Astrocyte (in vitro differentiated cells and primary cell): ENCODE measurements around the gene TRERF1. TPM values are rescaled to one million over a fixed set of nuclear protein-coding genes. Genes with fewer than 3 reads are reported as not detected.

Experiments used
- DNase-seq: peaks from one replicate; pipeline ENCODE4 v3.0.0-alpha.2; 2010; ENCODE audit warnings: low read depth
- FAIRE-seq: peaks from 2 replicates; lab custom pipeline; 2011; peaks lifted over from hg19 to GRCh38; lab: Jason Lieb, UNC
- H2AFZ ChIP-seq: 2 replicates; pipeline ENCODE4 v1.6.0; 2012; ENCODE audit warnings: low read depth, low read length, inconsistent platforms
- H3K27ac ChIP-seq: 2 replicates; pipeline ENCODE4 v1.5.1; 2011; ENCODE audit warnings: low read depth, low read length, inconsistent platforms
- H3K27me3 ChIP-seq: 2 replicates; pipeline ENCODE4 v1.6.0; 2011; ENCODE audit warnings: low read length, inconsistent platforms; ENCODE audit not compliant: insufficient read depth
- H3K36me3 ChIP-seq: 2 replicates; pipeline ENCODE4 v1.5.1; 2011; ENCODE audit warnings: low read length, inconsistent platforms; ENCODE audit not compliant: insufficient read depth
- H3K4me1 ChIP-seq: 2 replicates; pipeline ENCODE4 v1.5.1; 2011; ENCODE audit warnings: low read length, inconsistent platforms; ENCODE audit not compliant: insufficient read depth
- H3K4me2 ChIP-seq: 2 replicates; pipeline ENCODE4 v1.6.0; 2012; ENCODE audit warnings: low read length, inconsistent platforms
- H3K4me3 ChIP-seq: 2 replicates; pipeline ENCODE4 v1.5.1; 2011; ENCODE audit warnings: low read depth, mild to moderate bottlenecking, low read length, inconsistent platforms; ENCODE audit not compliant: insufficient read depth
- H3K79me2 ChIP-seq: 2 replicates; pipeline ENCODE4 v1.6.0; 2012; ENCODE audit warnings: mild to moderate bottlenecking, low read length, inconsistent platforms; ENCODE audit not compliant: insufficient read depth
- H3K9ac ChIP-seq: 2 replicates; pipeline ENCODE4 v1.6.0; 2012; ENCODE audit warnings: mild to moderate bottlenecking, low read length, inconsistent platforms
- H3K9me3 ChIP-seq: 2 replicates; pipeline ENCODE4 v1.5.1; 2012; ENCODE audit warnings: low read depth, mild to moderate bottlenecking, low read length, inconsistent platforms; ENCODE audit not compliant: insufficient read depth
- H4K20me1 ChIP-seq: 2 replicates; pipeline ENCODE4 v1.6.0; 2012; ENCODE audit warnings: low read length, inconsistent platforms; ENCODE audit not compliant: insufficient read depth
- H3K27ac Mint-ChIP-seq: one replicate; pipeline ENCODE4 v1.8.0; 2021; ENCODE audit warnings: mild to moderate bottlenecking, mixed read lengths; ENCODE audit not compliant: unreplicated experiment
- H3K27me3 Mint-ChIP-seq: one replicate; pipeline ENCODE4 v1.8.0; 2021; ENCODE audit warnings: low read depth, mixed read lengths; ENCODE audit not compliant: unreplicated experiment
- H3K36me3 Mint-ChIP-seq: one replicate; pipeline ENCODE4 v1.8.0; 2021; ENCODE audit warnings: low read depth, mixed read lengths; ENCODE audit not compliant: unreplicated experiment
- H3K4me1 Mint-ChIP-seq: one replicate; pipeline ENCODE4 v1.8.0; 2021; ENCODE audit warnings: low read depth, mixed read lengths; ENCODE audit not compliant: unreplicated experiment
- H3K4me3 Mint-ChIP-seq: one replicate; pipeline ENCODE4 v1.8.0; 2021; ENCODE audit warnings: mild to moderate bottlenecking, moderate library complexity, mixed read lengths; ENCODE audit not compliant: unreplicated experiment
- H3K9me3 Mint-ChIP-seq: one replicate; pipeline ENCODE4 v1.8.0; 2021; ENCODE audit warnings: mild to moderate bottlenecking, mixed read lengths; ENCODE audit not compliant: unreplicated experiment
- EZH2 ChIP-seq: IDR thresholded peaks from 2 replicates; pipeline ENCODE4 v1.6.1; 2012; ENCODE audit warnings: mild to moderate bottlenecking, low read length, inconsistent platforms; ENCODE audit not compliant: insufficient read depth
- total RNA-seq: library from RNA; stranded (reverse); gene quantifications from 2 replicates; pipeline ENCODE4 v1.2.1, GENCODE V29; 2021
- TF ChIP-seq, protein P1 (sequence below): IDR thresholded peaks from 2 replicates; pipeline ENCODE4 v1.5.1; 2011; ENCODE audit warnings: low read depth, mild to moderate bottlenecking, inconsistent platforms, low read length, moderate library complexity; ENCODE audit not compliant: insufficient read depth

The TRERF1 gene
- total RNA-seq, 1 donor from 2014 or later = 8.6 TPM

DNA sequence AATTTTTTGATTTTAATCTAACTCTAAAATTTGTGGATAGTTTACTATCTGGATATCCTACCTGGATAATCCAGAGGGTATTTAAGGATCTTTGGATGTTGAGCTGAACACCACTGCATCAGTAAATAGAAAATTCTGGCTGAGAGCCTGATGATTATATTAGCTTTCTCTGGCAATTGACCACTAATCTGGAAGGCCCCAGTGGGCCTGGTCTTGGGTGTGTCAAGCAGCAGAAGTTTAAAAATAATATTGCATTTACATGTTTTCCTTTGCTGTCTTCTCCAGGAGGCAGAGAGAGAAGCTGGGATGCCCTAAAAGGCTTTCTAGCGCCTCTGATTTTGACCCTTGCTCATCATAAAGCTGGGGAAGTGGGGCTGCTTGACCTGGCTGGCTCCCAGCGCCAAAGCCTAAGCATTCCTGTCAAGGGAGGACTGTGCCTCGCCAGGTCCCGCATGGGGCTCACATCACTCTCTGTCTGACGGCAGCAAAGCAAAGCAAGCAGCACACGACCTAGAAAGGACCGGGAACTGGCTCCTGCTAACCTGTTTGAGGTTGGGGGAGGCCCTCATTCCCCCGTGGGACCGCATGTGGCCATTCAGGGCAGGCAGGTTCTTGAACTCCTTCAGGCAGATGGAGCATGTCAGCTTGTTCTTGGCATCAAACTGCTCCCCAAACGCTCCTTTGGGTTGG is 187.4 kb downstream of the TRERF1 start:
- Histone ChIP-seq H3K36me3 (no peaks in the 10 kb centered on the region), H3K4me2 (no peak overlapping the region), H3K4me1 (no peaks in the 10 kb centered on the region), H3K4me3 (no peak overlapping the region), H3K9ac (no peak overlapping the region), H3K27me3 (no peaks in the 10 kb centered on the region), H3K9me3 (no peaks in the 10 kb centered on the region), H3K79me2 (no peaks in the 10 kb centered on the region), H2AFZ (no peak overlapping the region), H4K20me1 (no peaks in the 10 kb centered on the region), H3K27ac (no peak overlapping the region)
- FAIRE-seq = no peak
- Mint-ChIP-seq H3K9me3 (no peaks in the 10 kb centered on the region), H3K27me3 (peaks cover 2% of the 10 kb centered on the region), H3K27ac (no peak overlapping the region), H3K4me3 (no peak overlapping the region), H3K4me1 (peaks cover 2% of the 10 kb centered on the region), H3K36me3 (peaks cover 14% of the 10 kb centered on the region)
- no peak for DNase-seq
- TF ChIP-seq EZH2 = no peak
- TF ChIP-seq, protein P1, sequence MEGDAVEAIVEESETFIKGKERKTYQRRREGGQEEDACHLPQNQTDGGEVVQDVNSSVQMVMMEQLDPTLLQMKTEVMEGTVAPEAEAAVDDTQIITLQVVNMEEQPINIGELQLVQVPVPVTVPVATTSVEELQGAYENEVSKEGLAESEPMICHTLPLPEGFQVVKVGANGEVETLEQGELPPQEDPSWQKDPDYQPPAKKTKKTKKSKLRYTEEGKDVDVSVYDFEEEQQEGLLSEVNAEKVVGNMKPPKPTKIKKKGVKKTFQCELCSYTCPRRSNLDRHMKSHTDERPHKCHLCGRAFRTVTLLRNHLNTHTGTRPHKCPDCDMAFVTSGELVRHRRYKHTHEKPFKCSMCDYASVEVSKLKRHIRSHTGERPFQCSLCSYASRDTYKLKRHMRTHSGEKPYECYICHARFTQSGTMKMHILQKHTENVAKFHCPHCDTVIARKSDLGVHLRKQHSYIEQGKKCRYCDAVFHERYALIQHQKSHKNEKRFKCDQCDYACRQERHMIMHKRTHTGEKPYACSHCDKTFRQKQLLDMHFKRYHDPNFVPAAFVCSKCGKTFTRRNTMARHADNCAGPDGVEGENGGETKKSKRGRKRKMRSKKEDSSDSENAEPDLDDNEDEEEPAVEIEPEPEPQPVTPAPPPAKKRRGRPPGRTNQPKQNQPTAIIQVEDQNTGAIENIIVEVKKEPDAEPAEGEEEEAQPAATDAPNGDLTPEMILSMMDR = no peak

DNA sequence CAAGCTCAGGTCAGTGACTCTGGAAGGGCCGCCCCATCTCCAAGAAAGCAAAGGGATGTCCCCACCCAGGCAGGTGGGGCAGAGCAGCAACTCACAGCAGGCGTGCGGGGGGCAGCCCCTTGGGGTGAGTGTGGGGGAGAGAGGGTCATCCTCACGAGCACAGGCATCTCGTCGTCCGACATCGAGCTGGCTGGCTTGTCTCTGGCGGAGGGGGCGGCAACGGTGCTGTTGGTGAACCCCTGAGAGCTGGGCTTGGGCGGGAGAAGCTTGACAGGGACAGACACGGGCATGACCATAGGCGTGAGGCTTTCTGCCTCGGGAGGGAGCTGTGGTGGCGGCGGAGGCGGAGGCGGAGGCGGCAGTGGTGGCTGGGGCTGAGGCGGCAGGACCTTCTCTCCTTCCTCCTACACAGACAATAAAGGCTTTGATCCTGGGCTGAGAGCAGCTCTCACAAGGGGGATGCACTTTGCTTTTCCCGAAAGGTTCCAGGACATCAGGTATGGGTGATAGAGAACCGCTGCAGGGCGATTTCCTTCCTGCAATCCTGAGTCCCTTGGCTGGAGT is 188.5 kb downstream of the TRERF1 start:
- no peak overlapping the region for H2AFZ ChIP-seq
- H3K9me3 ChIP-seq = no peaks in the 10 kb centered on the region
- H3K79me2 ChIP-seq = no peaks in the 10 kb centered on the region
- Mint-ChIP-seq H3K4me3 (no peak overlapping the region), H3K4me1 (peaks cover 2% of the 10 kb centered on the region), H3K9me3 (no peaks in the 10 kb centered on the region), H3K27me3 (peaks cover 2% of the 10 kb centered on the region), H3K27ac (no peak overlapping the region), H3K36me3 (peaks cover 15% of the 10 kb centered on the region)
- no peaks in the 10 kb centered on the region for H4K20me1 ChIP-seq
- no peak overlapping the region for H3K4me2 ChIP-seq
- H3K27ac ChIP-seq = no peak overlapping the region
- H3K4me1 ChIP-seq = no peaks in the 10 kb centered on the region
- DNase-seq (no peak), FAIRE-seq (no peak)
- H3K36me3 ChIP-seq = no peaks in the 10 kb centered on the region
- no peaks in the 10 kb centered on the region for H3K27me3 ChIP-seq
- no peak overlapping the region for H3K4me3 ChIP-seq
- H3K9ac ChIP-seq = no peak overlapping the region
- TF ChIP-seq, protein P1 = no peak
- no peak for TF ChIP-seq EZH2

DNA sequence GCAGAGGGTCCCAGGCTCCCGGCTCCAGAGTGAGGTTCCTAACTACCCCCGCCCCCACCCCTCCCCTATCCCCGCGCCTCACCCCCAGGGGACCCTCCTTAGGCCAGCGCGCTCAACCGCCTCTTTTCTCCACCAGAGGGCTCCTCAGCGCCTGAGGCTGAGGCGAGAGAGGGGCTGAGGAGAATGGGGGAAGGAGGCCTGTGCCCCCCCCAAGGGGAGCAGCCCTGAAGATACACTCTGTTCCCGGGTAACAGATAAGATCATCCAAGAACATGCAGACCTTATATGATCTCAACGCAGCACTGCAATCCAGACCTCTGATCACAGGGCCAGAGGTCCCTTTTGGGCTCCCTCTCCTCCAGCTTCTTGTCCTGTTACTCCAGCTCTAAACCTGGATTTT is 190.8 kb downstream of the TRERF1 start:
- H3K79me2 ChIP-seq = no peaks in the 10 kb centered on the region
- FAIRE-seq (no peak), DNase-seq (no peak)
- no peaks in the 10 kb centered on the region for H4K20me1 ChIP-seq
- H2AFZ ChIP-seq = no peak overlapping the region
- H3K36me3 ChIP-seq = peaks cover 9% of the 10 kb centered on the region
- no peak overlapping the region for H3K4me3 Mint-ChIP-seq
- H3K4me1 Mint-ChIP-seq = peaks cover 7% of the 10 kb centered on the region
- peaks cover 16% of the 10 kb centered on the region for H3K36me3 Mint-ChIP-seq
- H3K4me1 ChIP-seq = no peaks in the 10 kb centered on the region
- peaks cover 2% of the 10 kb centered on the region for H3K27me3 Mint-ChIP-seq
- H3K9me3 ChIP-seq = no peaks in the 10 kb centered on the region
- no peak overlapping the region for H3K4me2 ChIP-seq
- H3K27ac Mint-ChIP-seq = no peak overlapping the region
- H3K9me3 Mint-ChIP-seq = no peaks in the 10 kb centered on the region
- TF ChIP-seq, protein P1 = peak; percentile 6
- no peak for TF ChIP-seq EZH2
- H3K4me3 ChIP-seq = no peak overlapping the region
- no peak overlapping the region for H3K9ac ChIP-seq
- H3K27ac ChIP-seq = no peak overlapping the region
- H3K27me3 ChIP-seq = no peaks in the 10 kb centered on the region
